Neural progenitor cell (in vitro differentiated cells): ENCODE data around the gene P2RY4.

ENCODE experiments used
- CTCF ChIP-seq: fragments of 200-600 bp; sonication (generic); IDR thresholded peaks from 2 replicates; pipeline ENCODE4 v1.5.1; 2017; ENCODE audit warnings: antibody characterized with exemption, mild to moderate bottlenecking
- EZH2 ChIP-seq: fragments of 200-600 bp; sonication (generic); IDR thresholded peaks from 2 replicates; pipeline ENCODE4 v1.6.1; 2017; ENCODE audit warnings: antibody characterized with exemption, mild to moderate bottlenecking, moderate library complexity

GRCh38 chrX:70280573-70280972 is 20.6 kb upstream of the P2RY4 start:
- TF ChIP-seq CTCF (no peak), EZH2 (no peak)
